ENCODE results near the gene HSBP1.

The HSBP1 gene

GRCh38 chr16:83807327-83807709 lies 460 bp upstream of the HSBP1 start:
- no peak for DNase-seq (ENCODE audit: low read depth, low spot score)
- in situ Hi-C loops (cut with HindIII; ENCODE audit: low sequenced_read_pairs), result no loop called here
- no peak overlapping the region for H3K4me3 ChIP-seq (ENCODE audit: low read depth, low read length)
- no peak for TF ChIP-seq CTCF (IDR thresholded peaks at IDR 0.05; ENCODE audit: low read depth, low read length)

- H3K4me3 ChIP-seq (ENCODE audit: low read depth, low read length), result peak overlapping the region; percentile 83
- in situ Hi-C loops (cut with HindIII; ENCODE audit: low sequenced_read_pairs), result no loop called here
- TF ChIP-seq CTCF (IDR thresholded peaks at IDR 0.05; ENCODE audit: low read depth, low read length), result no peak
- peak; percentile 8 for DNase-seq (ENCODE audit: low read depth, low spot score)
Observed at GRCh38 chr16:83808573-83809014, 816 bp downstream of the HSBP1 start.

GRCh38 chr16:83809092-83809491 lies 1.3 kb downstream of the HSBP1 start:
- TF ChIP-seq CTCF (IDR thresholded peaks at IDR 0.05; ENCODE audit: low read depth, low read length), result no peak
- in situ Hi-C loops (cut with HindIII; ENCODE audit: low sequenced_read_pairs), result no loop called here
- H3K4me3 ChIP-seq (ENCODE audit: low read depth, low read length), result peak overlapping the region; percentile 83
- DNase-seq (ENCODE audit: low read depth, low spot score), result no peak

- in situ Hi-C loops (cut with HindIII; ENCODE audit: low sequenced_read_pairs), result no loop called here
- no peak for DNase-seq (ENCODE audit: low read depth, low spot score)
- no peak overlapping the region for H3K4me3 ChIP-seq (ENCODE audit: low read depth, low read length)
- no peak for TF ChIP-seq CTCF (IDR thresholded peaks at IDR 0.05; ENCODE audit: low read depth, low read length)
Observed at GRCh38 chr16:83810901-83811300, 3.1 kb downstream of the HSBP1 start.

- no peak overlapping the region for H3K4me3 ChIP-seq (ENCODE audit: low read depth, low read length)
- TF ChIP-seq CTCF (IDR thresholded peaks at IDR 0.05; ENCODE audit: low read depth, low read length), result no peak
- in situ Hi-C loops (cut with HindIII; ENCODE audit: low sequenced_read_pairs), result no loop called here
- peak; percentile 81 for DNase-seq (ENCODE audit: low read depth, low spot score)
Observed at GRCh38 chr16:83813823-83814658, 6.3 kb downstream of the HSBP1 start.

- TF ChIP-seq CTCF (IDR thresholded peaks at IDR 0.05; ENCODE audit: low read depth, low read length), result no peak
- in situ Hi-C loops (cut with HindIII; ENCODE audit: low sequenced_read_pairs), result no loop called here
- no peak overlapping the region for H3K4me3 ChIP-seq (ENCODE audit: low read depth, low read length)
- DNase-seq (ENCODE audit: low read depth, low spot score), result no peak
Observed at GRCh38 chr16:83814659-83814985, 6.8 kb downstream of the HSBP1 start.

All from astrocyte of the spinal cord (primary cell).